HG02798 (cell line): ENCODE measurements around the gene GRB10.

Experiments
- ATAC-seq: cut with Tn5 transposase; IDR thresholded peaks from one replicate; pipeline ENCODE4 v1.9.1; 2021; ENCODE audit warnings: mild to moderate bottlenecking; ENCODE audit not compliant: unreplicated experiment, poor library complexity

The GRB10 gene

GRCh38 chr7:50625360-50625759, 157.3 kb downstream of the GRB10 start:
- no peak for ATAC-seq

GRCh38 chr7:50622821-50623220, 159.9 kb downstream of the GRB10 start:
- ATAC-seq, result no peak

GRCh38 chr7:50621973-50622490, 160.7 kb downstream of the GRB10 start:
- ATAC-seq, result no peak

- no peak for ATAC-seq
Measured at GRCh38 chr7:50621206-50621605, 161.5 kb downstream of the GRB10 start.

- no peak for ATAC-seq
Measured at GRCh38 chr7:50620433-50620832, 162.3 kb downstream of the GRB10 start.

- ATAC-seq, result no peak
Measured at GRCh38 chr7:50619684-50620083, 163.0 kb downstream of the GRB10 start.

GRCh38 chr7:50618281-50618680, 164.4 kb downstream of the GRB10 start:
- no peak for ATAC-seq

GRCh38 chr7:50615519-50616080, 167.1 kb downstream of the GRB10 start:
- ATAC-seq, result no peak

GRCh38 chr7:50614721-50615518, 167.8 kb downstream of the GRB10 start:
- no peak for ATAC-seq

- ATAC-seq, result no peak
Measured at GRCh38 chr7:50613473-50613872, 169.2 kb downstream of the GRB10 start.

GRCh38 chr7:50612704-50613103, 170.0 kb downstream of the GRB10 start:
- no peak for ATAC-seq

GRCh38 chr7:50610521-50611277, 172.0 kb downstream of the GRB10 start:
- no peak for ATAC-seq

GRCh38 chr7:50608196-50608906, 174.3 kb downstream of the GRB10 start:
- peak; percentile 58 for ATAC-seq

- ATAC-seq, result no peak
Measured at GRCh38 chr7:50607524-50608125, 175.1 kb downstream of the GRB10 start.

- no peak for ATAC-seq
Measured at GRCh38 chr7:50605059-50605458, 177.6 kb downstream of the GRB10 start.

- ATAC-seq, result no peak
Measured at GRCh38 chr7:50603287-50603686, 179.4 kb downstream of the GRB10 start.

- ATAC-seq, result no peak
Measured at GRCh38 chr7:50599385-50599784, 183.3 kb downstream of the GRB10 start.

GRCh38 chr7:50598460-50599343, 184.0 kb downstream of the GRB10 start:
- no peak for ATAC-seq

GRCh38 chr7:50596484-50596883, 186.2 kb downstream of the GRB10 start:
- no peak for ATAC-seq
